Activated CD8-positive, alpha-beta memory T cell treated with anti-CD3 and anti-CD28 coated beads, Interleukin-2, amount 50 U/mL, for 48 hours (primary cell): ENCODE results near the gene MYO1C.

Experiments used
- DNase-seq: peaks from one replicate; pipeline ENCODE4 v3.0.0-alpha.2; 2020

MYO1C gene

DNA sequence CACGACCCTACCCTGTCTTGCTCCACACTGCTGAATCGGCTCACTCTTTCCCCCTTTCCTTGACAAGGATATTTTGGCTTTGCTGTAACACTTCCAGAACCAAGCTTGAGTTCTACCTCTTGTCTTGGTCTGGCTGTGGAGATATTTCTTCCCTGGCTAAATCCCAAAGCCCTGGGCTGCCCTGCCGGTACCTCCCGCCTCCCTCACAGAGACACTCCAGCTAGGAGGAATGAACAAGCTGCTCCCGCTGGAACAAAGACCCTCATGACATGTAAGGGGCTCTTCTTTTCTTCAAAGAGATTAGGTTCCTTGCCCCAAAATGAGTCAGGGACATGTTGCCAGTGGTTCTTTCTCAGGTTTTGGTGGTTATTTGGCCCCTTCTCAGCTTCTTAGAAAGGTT, 13.1 kb upstream of the MYO1C start:
- no peak for DNase-seq

DNA sequence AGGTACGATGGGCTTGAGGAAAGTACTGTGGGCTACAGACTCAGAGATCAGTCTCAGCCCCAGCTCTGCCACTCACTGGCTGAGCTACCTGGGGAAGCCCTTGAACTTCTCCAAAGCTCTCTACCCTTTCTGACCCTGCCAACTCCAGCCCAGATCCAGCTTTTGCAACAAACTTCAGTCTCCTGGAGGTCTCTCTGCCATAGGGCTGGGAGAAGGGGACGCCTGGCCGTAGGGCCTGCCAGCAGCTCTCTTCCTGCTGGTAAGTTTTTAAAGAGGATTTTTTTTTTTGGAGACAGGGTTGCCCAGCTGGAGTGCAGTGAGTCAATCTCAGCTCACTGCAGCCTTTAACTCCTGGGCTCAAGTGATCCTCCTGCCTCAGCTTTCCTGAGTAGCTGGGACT, 12.4 kb upstream of the MYO1C start:
- no peak for DNase-seq

DNA sequence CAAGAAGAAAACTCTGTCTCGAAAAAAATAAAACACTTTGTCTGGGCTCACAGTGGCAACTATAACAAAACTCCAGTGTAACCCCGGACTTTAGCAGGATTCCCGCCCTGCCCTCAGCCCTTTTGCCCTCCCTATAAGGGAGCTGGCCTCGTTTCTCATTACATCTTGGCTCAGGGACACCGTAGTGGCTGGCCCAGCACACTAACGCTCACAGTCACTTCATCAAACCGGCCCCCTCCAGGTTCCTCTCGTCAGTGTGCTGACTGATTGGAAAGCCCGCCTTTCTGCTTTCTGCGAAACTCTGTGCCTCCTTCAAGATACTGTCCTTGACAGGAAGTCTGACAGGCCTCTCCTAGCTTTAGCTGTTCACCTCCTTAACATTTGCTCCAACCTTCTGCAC, 11.2 kb upstream of the MYO1C start:
- no peak for DNase-seq

DNA sequence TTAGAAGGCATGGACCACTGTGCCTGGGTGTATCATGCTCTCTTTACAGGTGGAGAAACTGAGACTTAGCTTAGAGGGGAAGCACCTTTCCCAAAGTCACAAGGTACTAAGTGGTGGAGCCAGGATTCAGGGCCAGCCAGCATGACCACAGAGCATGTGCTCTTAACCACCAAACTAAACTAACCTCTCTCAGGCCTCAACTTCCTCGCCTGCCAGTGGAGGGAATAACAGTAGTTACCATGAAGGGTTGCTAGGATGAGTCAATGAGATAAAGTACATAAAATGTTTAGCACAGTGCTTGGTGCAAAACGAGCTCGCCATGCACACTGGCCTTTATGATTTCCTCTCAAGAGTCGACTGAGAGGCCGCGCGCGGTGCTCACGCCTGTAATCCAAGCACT, 6.4 kb upstream of the MYO1C start:
- no peak for DNase-seq

DNA sequence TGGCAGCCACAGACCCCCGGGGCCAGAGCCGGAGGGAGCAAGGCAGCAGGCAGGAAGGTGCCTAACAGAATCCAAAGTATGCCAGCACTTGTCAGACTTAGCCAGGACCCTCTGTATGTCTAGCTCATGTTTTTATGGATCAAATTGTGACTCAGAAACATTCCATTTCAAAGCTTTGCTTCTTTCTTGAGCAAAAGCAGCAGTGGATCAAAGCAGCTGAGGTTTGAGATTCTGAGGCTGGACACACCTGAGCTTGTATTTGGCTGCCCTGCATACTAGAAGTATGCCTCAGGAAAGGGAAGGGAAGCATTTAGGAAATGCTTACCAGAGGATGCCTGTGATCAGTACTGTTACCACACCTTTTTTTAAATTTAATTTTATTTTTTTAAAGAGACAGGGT, 5.7 kb upstream of the MYO1C start:
- no peak for DNase-seq

DNA sequence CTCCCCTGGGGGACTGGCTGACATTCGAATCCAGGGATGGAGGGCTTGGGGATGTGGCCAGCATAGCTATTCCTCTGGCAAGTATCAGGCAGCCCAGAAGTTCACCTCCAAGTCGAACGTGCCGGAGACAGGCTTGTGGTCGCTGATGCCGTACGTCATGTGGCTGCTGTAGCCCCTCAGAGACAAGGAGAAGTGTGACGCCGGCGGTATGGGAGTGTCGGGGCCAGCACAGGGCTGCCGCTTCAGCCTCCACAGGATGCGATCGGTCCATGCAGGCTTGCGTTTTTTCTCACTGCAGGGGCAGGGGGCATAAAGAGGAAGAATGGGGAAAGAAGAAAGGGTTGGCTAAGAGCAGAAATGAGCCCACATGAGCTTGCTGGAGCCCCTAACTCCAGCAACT, 5.3 kb upstream of the MYO1C start:
- DNase-seq, result no peak

DNA sequence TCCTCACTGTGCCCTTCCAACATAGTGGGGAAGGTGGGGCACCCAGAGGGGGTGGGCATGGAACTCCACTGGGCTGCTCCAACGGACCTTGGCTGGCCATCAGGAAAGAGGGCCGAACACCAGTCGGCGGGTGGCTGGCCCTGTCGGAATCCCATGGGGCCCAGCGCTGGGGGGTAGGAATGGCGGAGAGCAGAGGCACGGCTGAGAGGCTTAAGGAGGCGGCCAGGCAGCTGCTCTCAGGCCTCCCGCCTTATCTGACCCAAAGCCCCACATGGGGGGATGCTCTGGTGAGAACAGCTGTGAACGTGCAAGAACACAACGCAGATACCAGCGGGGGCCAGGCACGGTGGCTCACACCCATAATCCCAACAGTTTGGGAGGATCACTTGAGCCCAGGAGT, 4.4 kb upstream of the MYO1C start:
- DNase-seq, result no peak

DNA sequence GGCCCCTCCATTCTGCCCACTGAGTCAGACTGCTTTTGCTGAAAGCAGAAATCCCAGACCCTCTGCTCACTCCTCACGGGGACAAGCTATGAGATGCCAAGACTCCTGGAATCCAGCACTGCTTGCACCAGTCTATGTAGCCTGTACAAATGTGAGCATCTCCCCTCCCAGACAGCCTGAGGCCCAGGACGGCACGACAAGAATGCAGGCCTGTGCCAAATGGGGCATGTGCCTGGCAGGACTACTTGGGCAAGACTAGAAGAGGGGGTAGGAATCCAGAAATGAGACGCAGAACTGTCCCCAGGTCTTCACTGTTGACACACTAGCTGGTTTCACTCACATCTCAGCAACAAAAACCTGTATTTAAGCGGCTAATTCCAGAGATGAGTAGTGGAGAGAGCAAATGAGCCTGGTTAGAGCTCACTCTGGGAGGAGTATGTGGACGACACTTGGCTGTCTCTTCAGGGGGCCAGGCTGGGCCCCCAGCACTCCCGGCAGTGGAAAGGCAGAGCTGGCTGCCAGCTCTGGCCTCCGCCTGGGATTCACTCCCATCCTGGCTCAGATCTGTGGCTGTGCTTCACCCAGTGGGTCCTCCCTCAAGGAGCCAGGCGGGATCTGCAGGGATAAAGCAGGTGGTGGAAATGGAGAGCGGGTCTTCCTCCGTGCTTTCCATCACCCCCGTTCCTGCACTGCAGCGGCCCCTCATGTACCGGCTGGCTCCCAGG, 2.9 kb upstream of the MYO1C start:
- DNase-seq, result no peak

DNA sequence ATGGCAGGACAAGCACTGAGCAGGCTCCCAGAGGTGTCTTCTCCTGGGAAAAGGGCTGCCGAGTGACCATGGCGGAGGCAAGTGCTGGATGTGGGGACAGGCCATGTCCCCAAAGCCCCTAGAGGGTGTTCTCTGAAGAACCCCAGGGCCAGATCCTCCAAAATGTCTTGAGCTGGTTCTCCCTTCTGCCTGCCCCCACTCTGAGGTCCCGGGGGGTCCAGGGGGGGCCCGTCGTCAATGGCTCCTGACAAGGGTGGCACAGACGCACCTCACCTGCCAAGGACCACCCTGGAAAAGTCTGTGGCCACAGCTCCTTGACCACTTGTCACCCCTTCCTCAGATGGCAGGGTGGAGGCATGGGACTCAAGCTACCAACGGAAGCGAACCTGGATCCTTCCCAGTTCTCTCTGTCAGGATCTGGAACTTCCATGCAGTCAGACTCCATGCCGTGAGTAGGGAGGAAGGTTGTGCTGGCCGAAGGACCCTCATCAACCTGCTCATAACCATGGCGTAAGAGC, 2.3 kb upstream of the MYO1C start:
- no peak for DNase-seq

DNA sequence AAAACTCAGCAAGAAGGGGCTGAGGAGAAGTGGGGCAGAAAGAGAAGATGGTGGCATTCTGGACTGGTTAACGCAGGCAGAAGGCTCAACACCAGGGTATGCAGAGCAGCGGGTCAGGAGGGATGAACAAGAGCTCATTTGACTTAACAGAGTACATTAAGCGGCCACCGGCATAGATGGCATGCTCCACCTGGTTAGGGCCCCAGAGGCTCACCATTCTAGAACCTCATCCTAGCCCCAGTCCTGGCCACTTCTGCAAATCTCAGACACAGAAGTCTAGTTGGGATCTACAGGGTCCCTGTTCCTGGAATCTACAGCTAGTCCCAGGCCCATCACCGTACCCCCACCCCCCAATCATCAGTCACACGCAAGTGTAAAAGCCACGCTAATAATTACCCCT, 1.7 kb upstream of the MYO1C start:
- no peak for DNase-seq

DNA sequence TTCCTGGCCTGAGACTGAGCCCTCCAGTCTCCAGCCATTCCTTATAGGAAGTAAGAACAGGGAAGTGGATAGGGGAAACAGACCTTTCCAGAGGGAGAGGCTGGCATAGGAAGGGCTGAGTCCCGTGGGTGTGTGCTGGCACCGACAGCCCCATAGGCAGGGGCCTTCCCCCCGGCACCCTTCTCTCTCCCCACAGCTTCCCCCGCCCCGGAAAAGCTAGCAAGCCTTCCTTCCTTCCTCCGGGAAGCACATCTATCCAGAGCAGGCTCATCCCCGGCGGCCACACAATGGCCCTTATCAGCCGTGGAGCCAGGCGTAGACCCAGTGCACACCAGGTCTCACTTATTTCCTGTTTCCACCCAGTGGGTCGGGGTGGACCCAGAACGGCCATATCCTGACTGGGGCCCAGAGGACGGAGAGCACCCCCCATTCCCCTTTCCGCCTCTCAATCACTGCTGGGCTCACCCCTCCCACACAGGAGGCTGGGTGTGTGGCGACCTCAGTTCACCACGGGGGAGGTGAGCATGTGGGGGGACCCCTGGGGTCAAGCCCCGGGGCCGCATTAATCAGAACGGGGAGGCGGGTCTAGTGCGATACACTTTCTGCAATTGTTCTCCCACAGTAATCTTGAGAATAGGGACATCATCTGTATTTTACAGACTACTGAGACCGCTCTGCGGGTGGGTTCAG, 950 bp upstream of the MYO1C start:
- DNase-seq, result no peak

DNA sequence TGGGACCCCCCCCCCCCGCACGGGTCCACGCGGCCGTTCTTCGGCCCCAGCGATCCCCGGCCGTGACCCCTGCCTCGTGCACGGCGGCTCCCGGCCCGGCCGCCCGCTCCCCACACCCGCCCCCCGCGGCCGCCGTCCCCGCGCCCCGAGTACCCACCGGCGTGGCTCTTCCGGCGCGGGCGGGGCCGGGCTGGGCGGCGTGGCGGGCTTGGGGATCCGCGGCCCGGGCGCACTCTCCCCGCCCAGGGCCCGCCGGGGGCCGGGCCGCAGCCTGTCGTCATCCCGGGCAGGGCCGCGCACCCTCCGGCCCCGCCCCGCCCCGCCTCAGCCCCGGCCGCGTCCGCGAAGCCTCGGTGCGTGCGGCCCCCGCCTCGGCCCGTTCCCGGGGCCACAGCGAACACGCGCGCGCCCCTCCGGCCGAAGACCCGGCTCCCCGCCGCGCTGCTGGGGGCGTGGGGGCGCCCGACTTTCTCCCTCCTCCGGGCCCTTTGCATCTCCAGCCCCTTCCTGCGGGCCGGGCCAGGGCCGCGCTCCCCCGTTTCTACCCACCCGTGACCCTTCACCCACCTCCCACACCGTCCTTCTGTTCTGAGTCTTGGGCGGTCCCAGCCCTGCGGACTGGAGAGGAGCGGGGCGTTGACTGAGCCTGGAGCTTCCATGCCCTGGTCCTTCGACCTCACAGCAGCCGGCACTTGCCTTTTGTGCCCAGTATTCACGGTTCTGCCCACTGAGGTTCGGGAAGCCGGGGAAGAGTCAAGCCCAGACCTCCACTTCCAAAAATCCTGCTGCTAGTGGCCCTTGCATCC, 840 bp downstream of the MYO1C start:
- peak; percentile 71 for DNase-seq

DNA sequence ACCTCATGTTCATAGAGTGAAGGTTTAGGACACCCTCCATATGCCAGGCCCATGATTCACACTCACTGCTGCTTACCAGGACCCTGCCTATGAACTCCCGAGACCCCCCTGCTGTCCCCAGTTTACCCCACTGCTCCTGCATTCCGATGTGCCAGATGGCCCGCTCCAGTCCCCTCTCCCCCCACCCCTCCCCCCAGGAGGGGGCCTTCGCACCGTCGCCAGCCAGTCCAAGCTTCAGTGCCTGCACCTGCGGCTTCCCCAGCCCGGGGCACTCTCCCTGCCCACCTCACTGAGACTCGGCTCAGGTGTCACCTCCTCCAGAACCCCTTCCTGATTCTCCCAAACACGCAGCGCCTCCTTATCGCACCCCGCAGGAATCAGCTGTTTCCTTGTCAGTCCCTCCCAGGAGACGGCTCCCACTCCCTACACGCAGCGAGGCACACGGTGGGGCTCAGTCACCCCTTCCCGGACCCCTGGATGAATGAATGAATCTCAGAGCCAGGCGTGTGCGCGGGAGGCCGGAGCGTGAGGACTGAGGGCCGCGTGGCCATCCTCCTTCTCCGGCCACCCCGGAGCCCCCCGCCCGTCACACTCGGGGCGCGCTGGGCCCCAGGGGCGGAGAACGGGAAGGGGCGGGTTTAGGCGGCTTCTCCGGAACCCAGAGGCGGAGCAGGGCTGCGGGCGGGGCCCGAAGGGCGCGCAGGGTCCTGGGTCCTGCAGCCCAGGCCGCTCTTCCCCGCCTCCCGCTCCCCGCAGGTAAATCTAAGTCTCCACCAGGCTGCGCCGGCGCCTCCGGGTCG, 1.6 kb downstream of the MYO1C start:
- peak; percentile 85 for DNase-seq

DNA sequence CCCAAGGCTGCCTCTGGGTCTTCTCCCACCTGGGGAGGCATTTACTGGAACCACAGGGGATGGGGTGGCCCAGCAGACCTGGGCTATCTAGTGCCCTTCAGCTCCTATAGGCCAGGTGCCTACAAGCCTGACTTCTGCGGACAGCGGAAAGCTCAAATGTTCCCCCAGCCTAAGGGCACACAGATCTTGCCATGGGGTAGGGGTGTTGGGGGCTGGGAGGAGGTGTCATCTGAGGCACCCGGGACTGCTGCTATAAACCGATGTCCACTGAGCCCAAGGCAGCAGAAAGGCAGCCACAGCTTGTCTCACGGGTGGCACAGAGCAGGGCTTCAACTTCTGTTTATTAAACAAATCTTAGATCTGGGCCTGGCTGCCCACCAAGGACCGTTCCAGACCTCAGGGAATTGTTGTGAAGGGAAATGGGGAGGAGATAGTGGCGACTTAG, 3.6 kb downstream of the MYO1C start:
- no peak for DNase-seq

DNA sequence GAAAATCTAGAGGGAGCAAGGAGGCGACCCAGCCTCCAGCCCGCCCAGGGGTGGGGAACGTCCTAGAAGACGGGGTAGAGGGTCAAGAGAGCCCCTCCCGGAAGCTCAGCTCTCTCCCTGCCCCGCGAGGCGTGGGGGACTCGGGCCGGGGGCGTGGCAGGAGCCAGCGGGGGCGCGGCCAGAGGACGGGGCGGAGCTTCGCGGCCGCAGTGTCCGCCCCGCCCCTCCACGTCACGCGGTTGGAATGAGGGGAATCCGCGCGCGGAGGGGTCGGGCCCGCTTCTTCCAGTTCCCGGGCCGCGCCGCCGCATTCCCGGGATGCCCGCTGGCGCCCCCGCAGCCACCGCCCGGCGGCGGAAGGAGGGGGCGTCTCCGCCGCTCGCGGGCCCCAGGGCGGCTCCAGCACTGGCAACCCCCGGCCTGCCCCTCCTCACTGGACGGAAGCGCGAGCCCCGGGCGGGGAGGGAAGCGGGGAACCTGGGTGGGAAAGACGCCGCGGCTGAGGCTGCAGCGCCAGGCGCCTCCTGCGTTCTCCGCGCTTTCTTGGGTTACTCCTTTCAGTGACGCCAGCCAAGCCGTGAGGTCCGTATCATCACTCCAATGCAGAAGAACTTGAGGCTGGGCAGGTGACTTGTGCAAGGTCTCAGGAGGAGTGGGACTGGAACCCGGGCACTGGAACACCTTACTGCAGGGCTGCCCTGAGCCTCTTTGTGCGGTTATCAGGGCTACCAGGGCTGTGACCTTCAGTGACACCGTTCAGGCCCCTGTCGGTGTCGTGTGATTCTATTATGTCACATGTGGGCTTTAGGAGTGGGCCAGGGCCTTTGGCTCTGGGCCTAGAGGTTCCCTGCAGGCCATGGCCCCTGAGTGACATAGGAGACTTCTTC, 4.3 kb downstream of the MYO1C start:
- DNase-seq, result peak; percentile 87

DNA sequence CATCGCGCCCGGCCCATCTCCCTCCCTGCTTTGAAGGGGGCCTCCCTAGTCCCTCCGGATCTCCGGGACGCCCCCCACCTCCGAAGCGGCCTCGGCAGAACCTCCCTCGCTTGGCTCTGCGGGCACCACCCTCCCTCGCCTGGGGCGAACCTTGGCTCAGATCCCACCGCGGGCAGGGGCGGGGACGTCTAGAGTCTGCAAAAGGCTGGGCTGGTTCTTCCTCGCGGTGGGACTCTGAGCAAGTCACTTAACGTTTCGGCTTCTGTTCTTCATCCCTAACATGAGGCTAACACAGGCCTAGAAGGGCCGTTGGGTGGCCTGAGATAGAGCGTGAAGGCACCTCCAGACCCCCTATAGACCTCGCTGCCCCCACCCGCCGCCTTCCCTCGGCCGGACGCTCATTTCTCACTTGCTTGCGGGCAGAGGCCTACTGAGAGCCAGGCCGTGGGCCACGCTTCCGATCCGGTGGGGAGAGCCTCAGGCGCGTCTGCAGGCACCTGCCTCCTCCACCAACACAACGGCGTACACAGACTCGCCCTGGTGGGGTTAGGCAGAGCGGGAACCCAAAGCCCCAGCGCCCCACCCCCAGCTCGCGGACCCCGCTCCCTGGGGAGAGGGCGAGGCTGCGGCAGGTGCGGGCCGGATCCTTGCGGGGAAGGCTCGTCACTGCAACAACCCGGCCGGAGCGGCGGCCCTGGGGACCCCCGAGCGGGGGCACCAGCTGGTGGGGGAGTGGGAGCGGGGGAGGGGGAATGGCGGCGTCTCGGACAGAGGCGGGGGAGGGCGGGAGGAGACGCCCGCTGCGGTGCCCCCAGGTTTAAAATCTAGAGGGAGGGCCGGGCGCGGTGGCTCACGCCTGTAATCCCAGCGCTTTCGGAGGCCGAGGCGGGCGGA, 5.4 kb downstream of the MYO1C start:
- DNase-seq, result peak; percentile 88

DNA sequence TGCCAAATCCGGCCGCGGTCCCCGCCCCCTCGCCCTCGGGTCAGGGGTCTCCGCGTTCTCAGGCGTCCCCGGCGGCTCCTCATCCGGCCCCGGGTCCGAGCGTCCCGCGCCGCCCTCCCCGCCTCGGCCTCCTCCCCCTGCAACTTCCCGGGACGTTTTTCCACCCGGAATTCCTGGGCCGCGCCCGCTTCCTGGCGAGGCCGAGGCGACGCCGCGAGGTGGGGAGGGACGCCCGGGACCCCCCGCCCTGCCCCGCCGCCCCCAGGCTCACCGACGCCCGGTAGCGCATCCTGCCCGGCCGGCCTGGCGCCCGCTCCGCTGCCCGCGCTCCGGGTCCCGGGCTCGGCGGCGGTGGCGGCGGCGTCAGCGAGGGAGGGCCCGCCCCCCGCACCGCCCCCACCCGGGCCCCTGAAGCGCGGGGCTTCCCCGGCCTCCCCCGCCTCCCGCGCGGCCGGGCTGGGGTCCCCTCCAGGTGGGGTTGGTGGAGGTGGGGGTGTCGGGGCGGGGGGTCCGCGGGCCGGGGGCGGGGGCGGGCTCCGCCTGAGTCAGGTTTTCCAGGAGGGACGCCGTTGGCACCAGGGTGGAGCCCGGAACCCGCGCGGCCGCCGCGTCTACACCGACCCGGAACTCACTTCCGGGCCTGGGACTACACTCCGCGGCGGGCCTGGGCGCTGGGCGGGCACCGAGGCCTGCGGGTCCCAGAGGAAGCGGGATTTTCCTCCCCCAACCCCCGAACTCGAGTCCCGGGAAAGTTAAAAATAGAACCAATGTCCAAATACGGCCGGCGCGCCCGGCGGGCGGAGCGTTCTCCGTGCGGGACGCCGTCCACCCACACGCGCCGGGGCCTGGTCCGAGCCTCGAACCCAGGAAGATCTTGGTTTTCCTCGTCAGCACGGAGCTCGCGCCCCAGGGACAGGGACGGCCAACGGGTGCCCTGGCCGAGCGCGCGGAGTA, 6.8 kb downstream of the MYO1C start:
- DNase-seq, result peak; percentile 84

DNA sequence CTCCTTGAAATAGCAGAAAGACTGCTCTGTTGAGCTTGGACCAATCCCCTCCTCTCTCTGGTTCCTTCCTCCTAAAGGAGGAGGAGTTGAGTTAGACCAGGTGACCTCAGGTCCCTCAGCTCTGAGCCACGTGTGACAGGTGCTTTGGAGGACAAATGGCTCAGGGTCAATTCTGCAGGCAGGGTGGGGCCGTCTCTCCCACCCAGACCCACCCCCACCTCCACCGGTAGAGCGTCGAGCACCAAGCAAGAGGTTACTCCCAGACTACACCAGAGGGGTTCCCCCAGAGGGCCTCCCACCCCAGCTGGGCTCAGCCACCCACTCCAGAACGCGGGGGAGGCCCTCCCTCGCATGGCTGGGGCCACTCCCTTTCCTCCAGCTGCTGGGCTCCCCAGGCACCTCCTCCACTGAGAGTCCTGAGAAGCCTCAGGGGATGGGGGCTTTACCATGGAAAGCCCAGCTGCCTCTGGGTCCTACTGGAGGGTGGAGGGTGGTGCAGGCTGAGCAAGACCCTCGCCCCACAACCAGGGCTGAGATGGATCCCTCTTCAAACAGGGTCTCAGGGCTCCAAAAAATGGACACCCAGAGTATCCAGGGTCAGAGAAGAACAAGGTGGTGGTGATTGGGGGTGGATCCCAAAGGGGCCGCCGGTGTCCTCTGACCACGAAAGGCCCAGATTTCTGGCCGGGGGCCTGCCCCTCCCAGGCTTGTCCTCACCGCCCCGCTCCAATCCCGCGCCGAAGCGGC, 7.6 kb downstream of the MYO1C start:
- no peak for DNase-seq

DNA sequence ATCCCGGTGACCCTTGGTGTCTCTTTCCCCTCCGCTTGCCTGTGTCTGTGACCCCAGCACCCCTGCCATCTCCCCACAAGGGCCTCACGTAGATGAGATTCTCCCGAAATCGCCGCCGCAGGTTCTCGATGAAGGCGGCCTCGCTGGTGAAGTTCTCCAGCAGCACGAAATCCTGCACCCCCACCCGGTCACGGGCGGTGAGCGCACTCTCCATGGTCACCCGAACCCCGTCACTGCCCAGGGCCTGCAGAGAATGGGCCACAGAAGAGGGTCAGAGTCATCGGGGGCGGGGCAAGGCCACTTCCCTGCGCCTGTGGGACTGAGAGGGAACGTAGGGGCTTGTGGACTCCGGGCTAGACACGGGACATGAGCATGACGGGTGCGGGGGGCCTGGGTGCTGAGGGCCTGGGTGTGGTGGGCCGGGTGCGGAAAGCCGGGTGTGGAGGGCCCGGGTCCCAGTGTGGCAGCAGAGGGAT, 8.4 kb downstream of the MYO1C start:
- DNase-seq, result no peak
